OCI-LY3 (cell line): ENCODE data around the gene PAX2.

Source experiments
- H2AFZ ChIP-seq: fragments of 200-600, 300-600 bp; shearing (Covaris generic); 2 replicates; pipeline ENCODE4 v1.6.0; 2014; ENCODE audit warnings: antibody characterized with exemption, low read depth, low read length
- H3K27ac ChIP-seq: fragments of 200-600, 300-600 bp; sonication (generic); 2 replicates; pipeline ENCODE4 v1.5.1; 2014; ENCODE audit warnings: mild to moderate bottlenecking, low read length, moderate library complexity, mixed read lengths
- H3K27me3 ChIP-seq: fragments of 200-600, 300-600 bp; sonication (generic); 2 replicates; pipeline ENCODE4 v1.6.1; 2014; ENCODE audit warnings: low read depth, low read length, mixed read lengths
- H3K36me3 ChIP-seq: fragments of 200-600, 300-600 bp; sonication (generic); replicated peaks from 2 replicates; pipeline ENCODE3; 2014; ENCODE audit warnings: low read depth, low read length, mixed read lengths
- H3K4me1 ChIP-seq: fragments of 300-600, 200-600 bp; sonication (generic); 2 replicates; pipeline ENCODE4 v1.6.1; 2014; ENCODE audit warnings: low read length, mixed read lengths
- H3K4me2 ChIP-seq: fragments of 200-600, 300-600 bp; sonication (generic); 2 replicates; pipeline ENCODE4 v1.6.1; 2014; ENCODE audit warnings: low read length, mixed read lengths
- H3K4me3 ChIP-seq: fragments of 300-600, 200-600 bp; sonication (generic); 2 replicates; pipeline ENCODE4 v1.5.1; 2014; ENCODE audit warnings: antibody characterized with exemption, mild to moderate bottlenecking, low read length, moderate library complexity
- H3K79me2 ChIP-seq: fragments of 300-600, 200-600 bp; shearing (Covaris generic); 2 replicates; pipeline ENCODE4 v1.6.1; 2014; ENCODE audit warnings: mild to moderate bottlenecking, low read length, mixed read lengths
- H3K9ac ChIP-seq: fragments of 300-600, 200-600 bp; shearing (Covaris generic); 2 replicates; pipeline ENCODE4 v1.6.0; 2014; ENCODE audit warnings: mild to moderate bottlenecking, low read length, moderate library complexity
- H3K9me3 ChIP-seq: fragments of 200-600, 300-600 bp; shearing (Covaris generic); 2 replicates; pipeline ENCODE4 v1.6.1; 2014; ENCODE audit warnings: low read length, mixed read lengths; ENCODE audit not compliant: insufficient read depth
- H4K20me1 ChIP-seq: fragments of 200-600, 300-600 bp; sonication (generic); 2 replicates; pipeline ENCODE4 v1.6.1; 2016; ENCODE audit warnings: low read length, mixed read lengths; ENCODE audit not compliant: insufficient read depth
- CTCF ChIP-seq: fragments of 200-600, 300-600 bp; sonication (generic); IDR thresholded peaks from 2 replicates; pipeline ENCODE4 v1.5.1; 2014; ENCODE audit warnings: antibody characterized with exemption, low read length, low read depth
- EZH2phosphoT487 ChIP-seq: fragments of 200-600 bp; shearing (Covaris generic); IDR thresholded peaks from 2 replicates; pipeline ENCODE4 v1.6.1; 2018; ENCODE audit warnings: antibody characterized with exemption, mixed run types, low read depth

The PAX2 gene

GRCh38 chr10:100858747-100859483 is 113.5 kb downstream of the PAX2 start:
- no peak overlapping the region for H2AFZ ChIP-seq
- H3K4me3 ChIP-seq: no peak overlapping the region
- no peaks in the 10 kb centered on the region for H3K36me3 ChIP-seq
- no peak overlapping the region for H3K9ac ChIP-seq
- no peak overlapping the region for H3K4me2 ChIP-seq
- H4K20me1 ChIP-seq: no peaks in the 10 kb centered on the region
- no peaks in the 10 kb centered on the region for H3K79me2 ChIP-seq
- TF ChIP-seq EZH2phosphoT487: no peak
- no peak for TF ChIP-seq CTCF
- no peaks in the 10 kb centered on the region for H3K4me1 ChIP-seq
- no peaks in the 10 kb centered on the region for H3K9me3 ChIP-seq
- H3K27ac ChIP-seq: no peak overlapping the region
- H3K27me3 ChIP-seq: peaks cover 4% of the 10 kb centered on the region; the same call in 1 of the 2 replicates

GRCh38 chr10:100859484-100859763 is 114.0 kb downstream of the PAX2 start:
- Histone ChIP-seq H2AFZ (no peak overlapping the region), H3K4me3 (no peak overlapping the region), H3K9me3 (no peaks in the 10 kb centered on the region), H4K20me1 (no peaks in the 10 kb centered on the region), H3K27me3 (peaks cover 4% of the 10 kb centered on the region; the same call in 1 of the 2 replicates), H3K27ac (no peak overlapping the region), H3K4me1 (no peaks in the 10 kb centered on the region), H3K4me2 (no peak overlapping the region), H3K9ac (no peak overlapping the region), H3K36me3 (no peaks in the 10 kb centered on the region), H3K79me2 (no peaks in the 10 kb centered on the region)
- TF ChIP-seq CTCF: no peak

- no peaks in the 10 kb centered on the region for H3K27me3 ChIP-seq
- TF ChIP-seq CTCF (no peak), EZH2phosphoT487 (no peak)
Measured at GRCh38 chr10:100863433-100863832, 118.1 kb downstream of the PAX2 start.

GRCh38 chr10:100864036-100864885 is 118.9 kb downstream of the PAX2 start:
- Histone ChIP-seq H2AFZ (no peak overlapping the region), H3K27me3 (no peaks in the 10 kb centered on the region), H3K4me2 (no peak overlapping the region), H3K36me3 (no peaks in the 10 kb centered on the region), H3K4me1 (peaks cover 10% of the 10 kb centered on the region), H3K4me3 (no peak overlapping the region), H3K9ac (no peak overlapping the region), H3K79me2 (no peaks in the 10 kb centered on the region), H3K9me3 (no peaks in the 10 kb centered on the region), H3K27ac (no peak overlapping the region), H4K20me1 (no peaks in the 10 kb centered on the region)
- TF ChIP-seq EZH2phosphoT487 (no peak), CTCF (no peak)

More at GRCh38 chr10:100863433-100863832, 118.1 kb downstream of the PAX2 start:
- Histone ChIP-seq H3K4me3 (no peak overlapping the region), H3K4me2 (no peak overlapping the region), H3K27ac (no peak overlapping the region), H3K9ac (no peak overlapping the region), H3K36me3 (no peaks in the 10 kb centered on the region), H4K20me1 (no peaks in the 10 kb centered on the region), H3K9me3 (no peaks in the 10 kb centered on the region), H2AFZ (no peak overlapping the region), H3K79me2 (no peaks in the 10 kb centered on the region), H3K4me1 (peaks cover 10% of the 10 kb centered on the region)
